Endometrial microvascular endothelial cells (primary cell): ENCODE measurements around the gene BEX1. TPM values are rescaled to one million over a fixed set of nuclear protein-coding genes. Genes with fewer than 3 reads are reported as not detected.
"Not testable (repeated sequence)": the region's sequence is repeated elsewhere in the genome, so short reads cannot be mapped to it uniquely, and the experiment has no call there.

Source experiments
- in situ Hi-C: cut with HindIII; loops from 2 replicates; pipeline ENCODE4 v1.10.0; 2017; ENCODE audit warnings: low sequenced_read_pairs, low pct_unique_long_range_greater_than_20kb; ENCODE audit errors: inconsistent ontology term
- total RNA-seq: library from RNA; depleted of rRNA; stranded (reverse); fragments of >200 nt; gene quantifications from one replicate; pipeline ENCODE4 v1.2.3, GENCODE V29; 2015; ENCODE audit errors: inconsistent ontology term

BEX1 gene
- 0.46 TPM for total RNA-seq

- in situ Hi-C loops: no loop called here
Measured at GRCh38 chrX:103063918-103064434, at the start of gene BEX1. BEX1 (minus strand) TSS chrX:103064171; CDS start chrX:103063274, 897 bp downstream.

- in situ Hi-C loops: not testable (repeated sequence)
Measured at GRCh38 chrX:103109497-103109896, 45.5 kb upstream of the BEX1 start.

GRCh38 chrX:103107836-103108235 lies 43.9 kb upstream of the BEX1 start:
- in situ Hi-C loops: no loop called here

GRCh38 chrX:103107227-103107737 lies 43.3 kb upstream of the BEX1 start:
- in situ Hi-C loops: not testable (repeated sequence)

GRCh38 chrX:103104370-103104769 lies 40.4 kb upstream of the BEX1 start:
- in situ Hi-C loops: not testable (repeated sequence)

DNA sequence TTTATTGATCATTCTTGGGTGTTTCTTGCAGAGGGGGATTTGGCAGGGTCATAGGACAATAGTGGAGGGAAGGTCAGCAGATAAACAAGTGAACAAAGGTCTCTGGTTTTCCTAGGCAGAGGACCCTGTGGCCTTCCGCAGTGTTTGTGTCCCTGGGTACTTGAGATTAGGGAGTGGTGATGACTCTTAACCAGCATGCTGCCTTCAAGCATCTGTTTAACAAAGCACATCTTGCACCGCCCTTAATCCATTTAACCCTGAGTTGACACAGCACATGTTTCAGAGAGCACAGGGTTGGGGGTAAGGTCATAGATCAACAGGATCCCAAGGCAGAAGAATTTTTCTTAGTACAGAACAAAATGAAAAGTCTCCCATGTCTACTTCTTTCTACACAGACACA lies 39.9 kb upstream of the BEX1 start:
- in situ Hi-C loops: not testable (repeated sequence)

DNA sequence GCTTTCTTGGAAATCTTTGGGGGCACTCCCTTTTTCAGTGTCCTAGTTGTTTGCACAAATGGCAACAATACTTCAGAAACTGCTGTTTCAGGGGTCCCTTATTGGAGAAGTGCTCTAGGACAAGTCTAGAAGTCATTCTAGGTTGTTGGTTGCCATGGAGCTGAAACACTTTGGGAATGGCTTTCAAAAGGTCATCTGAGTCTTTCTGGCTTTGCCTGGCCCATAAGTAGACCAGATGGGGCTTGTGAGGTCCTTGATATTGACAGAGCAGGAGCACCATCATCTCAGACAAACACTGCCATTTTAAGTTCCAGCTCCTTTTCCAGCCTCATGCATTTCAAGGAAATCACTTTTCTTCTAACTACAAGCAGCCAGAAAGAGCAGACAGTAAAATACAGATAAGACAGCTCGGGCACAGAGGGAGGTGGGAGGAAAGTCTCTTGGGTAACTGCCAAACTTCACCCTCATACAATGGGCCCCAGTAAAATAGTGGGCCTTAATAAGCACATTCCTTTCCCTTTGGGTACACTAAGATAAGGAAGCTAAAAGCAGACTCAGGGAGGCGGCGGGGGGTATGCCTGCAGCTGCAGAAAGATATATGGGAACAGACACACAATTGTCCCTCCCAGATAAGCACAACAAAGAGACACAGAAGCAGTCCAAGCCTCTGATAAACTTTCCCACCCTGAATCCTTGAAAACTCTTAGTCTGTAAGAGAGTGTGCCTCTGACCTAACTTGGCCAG lies 37.5 kb upstream of the BEX1 start:
- in situ Hi-C loops: no loop called here

DNA sequence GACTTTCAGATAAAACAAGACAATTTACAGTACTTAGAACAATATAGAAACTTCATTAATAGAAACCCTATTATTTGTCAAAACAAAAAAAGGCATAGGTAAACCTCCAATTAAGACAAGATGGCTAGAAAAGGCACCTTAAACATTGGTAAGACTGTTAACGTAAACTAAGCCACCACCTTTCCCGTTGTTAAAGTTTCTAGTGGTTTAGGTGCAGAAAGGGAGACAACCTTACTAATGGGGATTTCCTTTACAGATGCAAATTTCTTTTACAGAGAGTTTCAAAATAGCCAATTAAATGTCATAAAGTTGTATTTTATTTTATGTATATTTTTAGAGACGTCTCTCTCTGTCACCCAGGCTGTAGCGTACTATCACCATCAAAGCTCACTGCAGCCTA lies 36.5 kb upstream of the BEX1 start:
- in situ Hi-C loops: no loop called here

- in situ Hi-C loops: no loop called here
Measured at GRCh38 chrX:103099691-103100090, 35.7 kb upstream of the BEX1 start.

DNA sequence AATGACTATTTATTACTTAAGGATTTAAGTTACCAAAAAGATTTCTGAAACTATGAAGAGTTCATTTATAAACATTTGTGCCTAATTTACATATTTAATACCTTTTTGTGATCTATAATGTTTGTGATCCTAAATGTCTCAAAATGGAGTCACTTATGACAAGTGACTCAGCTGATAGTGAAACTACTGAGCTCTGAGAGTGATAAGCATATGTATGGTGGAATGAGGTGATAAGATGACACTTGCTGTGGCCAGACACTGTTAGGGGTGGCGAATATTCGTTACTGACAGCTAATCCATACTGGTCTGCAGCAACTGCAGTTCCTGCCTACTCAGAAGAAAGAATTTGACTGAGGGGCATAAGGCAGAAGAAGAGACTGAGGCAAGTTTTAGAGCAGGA lies 34.5 kb upstream of the BEX1 start:
- in situ Hi-C loops: no loop called here

- in situ Hi-C loops: no loop called here
Measured at GRCh38 chrX:103092942-103093341, 29.0 kb upstream of the BEX1 start, which contains the start of gene NXF3. NXF3 (minus strand) TSS chrX:103093143; CDS start chrX:103093023, 120 bp downstream.

GRCh38 chrX:103081051-103081450 lies 17.1 kb upstream of the BEX1 start:
- in situ Hi-C loops: no loop called here

DNA sequence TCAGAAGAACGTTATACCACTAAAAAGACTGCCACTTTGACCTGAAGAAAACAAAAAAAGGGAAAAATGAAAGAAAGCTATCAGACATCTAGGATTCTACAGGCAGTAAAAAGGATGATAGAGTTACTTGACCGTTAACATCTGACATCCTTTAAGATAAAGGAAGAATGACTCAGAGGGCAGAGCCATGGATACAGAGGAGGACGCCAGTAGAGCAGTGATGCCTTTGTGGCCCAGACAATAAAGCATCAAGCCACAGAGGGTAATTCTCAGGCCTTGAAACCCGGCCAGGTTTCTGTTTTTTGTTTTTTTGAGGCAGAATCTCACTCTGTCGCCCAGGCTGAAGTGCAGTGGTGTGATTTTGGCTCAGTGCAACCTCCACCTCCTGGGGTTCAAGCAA lies 9.5 kb upstream of the BEX1 start:
- in situ Hi-C loops: no loop called here

GRCh38 chrX:103066606-103067005 lies 2.6 kb upstream of the BEX1 start:
- in situ Hi-C loops: no loop called here

- in situ Hi-C loops: no loop called here
Measured at GRCh38 chrX:103063191-103063845, 653 bp downstream of the BEX1 start.

DNA sequence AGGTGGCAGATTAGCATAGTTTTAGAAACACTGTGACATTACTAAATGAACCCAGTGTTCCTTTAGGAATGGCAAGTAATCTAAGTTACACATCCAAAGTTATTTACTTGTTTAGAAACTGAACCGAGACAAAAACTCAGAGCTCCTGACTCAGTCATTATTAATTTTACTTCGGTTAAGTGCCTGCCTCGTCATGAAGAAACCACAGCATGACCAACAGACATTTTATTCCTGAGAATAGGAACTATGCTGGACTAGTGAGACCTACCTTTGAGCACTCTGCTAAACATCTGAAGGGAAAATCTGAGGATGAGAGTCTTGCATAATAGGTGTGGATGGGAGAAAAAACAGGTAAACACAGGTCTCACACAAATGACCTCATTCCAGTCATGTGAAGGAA lies 2.5 kb downstream of the BEX1 start:
- in situ Hi-C loops: no loop called here

DNA sequence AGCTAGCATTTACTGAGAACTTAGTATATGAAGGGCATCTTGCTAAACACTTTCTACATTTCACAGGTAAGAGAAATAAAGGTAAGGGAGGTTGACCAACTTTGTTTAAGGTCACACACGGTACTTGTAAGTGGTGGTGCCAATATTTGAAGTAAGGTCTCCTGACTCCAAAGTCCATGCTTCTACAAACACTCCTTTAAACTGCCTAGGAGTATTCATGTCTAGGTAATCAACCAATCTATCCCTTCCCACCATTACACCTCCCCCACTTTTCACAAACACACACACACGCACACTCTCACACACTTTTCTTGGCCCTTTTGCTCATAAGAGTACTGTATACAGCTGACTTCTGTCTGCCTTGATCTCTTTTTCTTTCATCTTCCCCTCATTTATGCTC lies 7.1 kb downstream of the BEX1 start:
- in situ Hi-C loops: no loop called here

DNA sequence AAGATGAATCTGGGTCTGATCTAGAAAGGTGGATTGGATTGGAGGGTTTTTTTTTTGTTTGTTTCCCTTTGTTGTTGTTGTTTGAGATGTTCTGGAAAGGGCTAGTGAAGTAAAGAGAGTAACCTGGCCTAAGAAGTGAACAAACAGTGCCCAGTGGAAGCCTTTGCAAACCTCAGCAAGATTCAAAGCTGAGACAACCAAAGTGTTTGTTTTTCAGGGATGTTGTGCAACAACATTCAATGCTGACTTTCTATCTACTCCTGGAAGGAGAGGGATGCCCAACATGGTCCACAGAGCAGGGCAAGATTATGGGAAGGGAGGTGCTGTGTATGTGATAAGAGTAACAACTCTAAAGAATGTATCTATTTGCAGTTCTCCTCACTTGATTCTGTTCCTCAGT lies 11.3 kb downstream of the BEX1 start:
- in situ Hi-C loops: no loop called here

- in situ Hi-C loops: no loop called here
Measured at GRCh38 chrX:103051260-103051789, 12.6 kb downstream of the BEX1 start.

DNA sequence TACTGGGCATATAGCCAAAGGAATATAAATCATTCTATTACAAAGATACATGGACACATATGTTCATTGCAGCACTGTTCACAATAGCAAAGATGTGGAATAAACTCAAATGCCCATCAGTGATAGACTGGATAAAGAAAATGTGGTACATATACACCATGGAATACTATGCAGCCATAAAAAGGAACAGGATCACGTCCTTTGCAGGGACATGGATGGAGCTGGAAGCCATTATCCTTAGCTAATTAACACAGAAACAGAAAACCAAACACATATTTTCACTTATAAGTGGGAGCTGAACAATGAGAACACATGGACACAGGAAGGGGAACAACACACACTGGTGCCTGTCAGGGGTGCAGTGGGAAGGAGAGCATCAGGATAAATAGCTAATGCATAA lies 30.6 kb downstream of the BEX1 start:
- in situ Hi-C loops: not testable (repeated sequence)
